K562 (cell line): ENCODE data around the gene ALKBH4. TPM values are rescaled to one million over a fixed set of nuclear protein-coding genes. Genes with fewer than 3 reads are reported as not detected.

Source experiments
- ATAC-seq: fragments of 200-7000 bp; cut with Tn5 transposase; 3 replicates; pipeline ENCODE4 v1.9.1; 2020; ENCODE audit warnings: moderate library complexity
- BruUV-seq: library from RNA; stranded (reverse); fragments of 400-500 nt; replicated peaks from 2 replicates; lab custom pipeline; 2021; lab: Mats Ljungman, UMichigan
- CTCF ChIA-PET: fragments of 300-600 bp; formaldehyde crosslinking; extraction: SDS; loops from one replicate; lab custom pipeline; 2021; ENCODE audit warnings: low intra/inter-chr PET ratio; lab: Yijun Ruan, JAX
- POLR2A ChIA-PET: fragments of 300-600, 350-650 bp; sonication (Branson Sonifier 250); formaldehyde crosslinking; extraction: SDS; loops from one replicate; lab custom pipeline; 2021; ENCODE audit warnings: antibody characterized with exemption, inconsistent platforms; lab: Yijun Ruan, JAX
- DNase-seq, 4 experiments: peaks; one replicate each; pipeline versions ENCODE4 v3.0.0 to v3.0.0-alpha.2; 2011 to 2018; ENCODE audit warnings: low spot score in 3 of 4, mixed read lengths in 3 of 4; ENCODE audit errors: extremely low read depth in 1 of 4
- FAIRE-seq: peaks from 2 replicates; lab custom pipeline; 2011; peaks lifted over from hg19 to GRCh38; lab: Jason Lieb, UNC
- H2AFZ ChIP-seq: 2 replicates; pipeline ENCODE4 v1.6.0; 2011; ENCODE audit warnings: low read depth, low read length, control low read depth, inconsistent platforms
- H3K27ac ChIP-seq: fragments of 200-600 bp; 3 replicates; pipeline ENCODE4 v1.8.0; 2011; ENCODE audit warnings: low read depth, mild to moderate bottlenecking, control low read depth, inconsistent platforms, low read length, moderate library complexity, mixed read lengths; ENCODE audit errors: extremely low read depth
- H3K27me3 ChIP-seq, 2 experiments: fragments of 300-600 bp in 1 of 2; 2 replicates in 1 of 2; 3 replicates in 1 of 2; pipeline versions ENCODE4 v1.6.0 to v1.8.0; 2011; ENCODE audit warnings: inconsistent platforms in 2 of 2, low read length in 2 of 2, mild to moderate bottlenecking in 1 of 2, mixed read lengths in 1 of 2, moderate library complexity in 1 of 2; ENCODE audit not compliant: control insufficient read depth in 2 of 2, insufficient read depth in 2 of 2
- H3K36me3 ChIP-seq: fragments of 300-600 bp; 3 replicates; pipeline ENCODE4 v1.8.0; 2011; ENCODE audit warnings: mild to moderate bottlenecking, low read length, inconsistent platforms; ENCODE audit not compliant: control insufficient read depth, insufficient read depth
- H3K4me1 ChIP-seq, 2 experiments: fragments of 200-600 bp in 1 of 2; replicated peaks in 1 of 2; 2 replicates in 1 of 2; 3 replicates in 1 of 2; pipeline versions ENCODE4 v1.5.1 to v1.8.0; 2011; ENCODE audit warnings: inconsistent platforms in 2 of 2, low read length in 2 of 2, mild to moderate bottlenecking in 1 of 2, mixed read lengths in 1 of 2, moderate library complexity in 1 of 2; ENCODE audit not compliant: control insufficient read depth in 2 of 2, insufficient read depth in 2 of 2
- H3K4me2 ChIP-seq: 2 replicates; pipeline ENCODE4 v1.6.1; 2011; ENCODE audit warnings: low read length, control low read depth, inconsistent platforms, mixed read lengths; ENCODE audit not compliant: insufficient read depth
- H3K4me3 ChIP-seq: fragments of 200-600 bp; sonication (generic), shearing (Covaris generic); 2 replicates; pipeline ENCODE4 v1.5.1; 2016; ENCODE audit warnings: control low read depth, inconsistent platforms
- H3K79me2 ChIP-seq: fragments of 200-600 bp; 3 replicates; pipeline ENCODE4 v1.8.0; 2011; ENCODE audit warnings: low read length, inconsistent platforms; ENCODE audit not compliant: control insufficient read depth, insufficient read depth
- H3K9ac ChIP-seq, 2 experiments: 2 replicates each; pipeline versions ENCODE4 v1.6.0 to v1.6.1; 2011; ENCODE audit warnings: low read depth in 2 of 2, low read length in 2 of 2, control low read depth in 1 of 2, inconsistent platforms in 1 of 2, mild to moderate bottlenecking in 1 of 2, mixed read lengths in 1 of 2; ENCODE audit not compliant: insufficient read depth in 1 of 2
- H3K9me1 ChIP-seq: one replicate; pipeline ENCODE4 v1.6.0; 2011; ENCODE audit warnings: inconsistent platforms, mild to moderate bottlenecking, low read length, moderate library complexity; ENCODE audit not compliant: control insufficient read depth, insufficient read depth
- H3K9me3 ChIP-seq: replicated peaks from 2 replicates; pipeline ENCODE4 v1.5.1; 2011; ENCODE audit warnings: low read depth, low read length, inconsistent platforms; ENCODE audit not compliant: control insufficient read depth, insufficient read depth
- H4K20me1 ChIP-seq: replicated peaks from 2 replicates; pipeline ENCODE4 v1.6.1; 2011; ENCODE audit warnings: low read length, inconsistent platforms, mixed read lengths; ENCODE audit not compliant: control insufficient read depth, insufficient read depth
- FOS ChIP-seq: IDR thresholded peaks from 3 replicates; pipeline ENCODE4 v1.6.1; 2011; ENCODE audit not compliant: insufficient read length; ENCODE audit errors: extremely low read depth
- RFX5 ChIP-seq: IDR thresholded peaks from 2 replicates; pipeline ENCODE4 v1.6.1; 2011; ENCODE audit warnings: low read depth, mild to moderate bottlenecking, improper control_type of control experiment, low read length
- WGBS: fragments of 100-300 bp; shearing (Covaris generic); methylation state at CpG from one replicate; pipeline ENCODE4 v1.1.6; 2016; ENCODE audit warnings: low coverage, mixed read lengths; ENCODE audit not compliant: insufficient coverage; ENCODE audit errors: missing lambda C conversion rate; 5-methylcytosine and 5-hydroxymethylcytosine counted together
- in situ Hi-C: fragments of 300-500 bp; cut with MboI; formaldehyde crosslinking; loops from 4 replicates; pipeline ENCODE4 v1.15.0; 2018; ENCODE audit warnings: inconsistent platforms, mixed read lengths
- intact Hi-C: fragments of 100-400 bp; cut with micrococcal nuclease; formaldehyde crosslinking; loops from 2 replicates; pipeline ENCODE4 v1.14.2; 2022
- polyA plus RNA-seq, 8 experiments: library from polyadenylated mRNA; depleted of rRNA in 4 of 8; stranded (reverse) in 5 of 8; unstranded in 3 of 8; fragments of >200 nt; fragmentation: Nextera tagmentation in 2 of 8; fragmentation: Illumina TruSeq in 1 of 8; extraction: Ambion mirVana in 2 of 8; extraction: Trizol in 1 of 8; gene quantifications; 2 replicates each; pipeline versions ENCODE4 v1.2.1 to v1.2.3, GENCODE V29; 2011 to 2014; ENCODE audit warnings: inconsistent platforms in 1 of 8, missing spikeins in 1 of 8
- total RNA-seq, 7 experiments: library from RNA; depleted of rRNA in 6 of 7; stranded (reverse); fragments of >200 nt in 6 of 7; fragmentation: Illumina TruSeq in 2 of 7; extraction: Trizol in 2 of 7; gene quantifications; 2 replicates each; pipeline versions ENCODE4 v1.2.1 to v1.2.3, GENCODE V29; 2011 to 2021; ENCODE audit warnings: low replicate concordance in 1 of 7
- TF ChIP-seq, protein P1 (sequence below), 2 experiments: fragments of 250-450 bp in 1 of 2; fragments of 450-650 bp in 1 of 2; sonication (Bioruptor Pico) in 1 of 2; IDR thresholded peaks; 2 replicates each; pipeline versions ENCODE4 v1.6.1 to v1.8.0; 2016 to 2021; ENCODE audit warnings: mild to moderate bottlenecking in 2 of 2, moderate library complexity in 2 of 2, missing compliant biosample characterization in 1 of 2, missing genetic modification characterization in 1 of 2
- TF ChIP-seq, protein P2 (sequence below): sonication (generic); formaldehyde crosslinking; IDR thresholded peaks from 2 replicates; pipeline ENCODE4 v1.8.0; 2022; ENCODE audit warnings: missing genetic modification reagents, mild to moderate bottlenecking, moderate library complexity, borderline replicate concordance
- TF ChIP-seq, protein P3 (sequence below): fragments of 250-450 bp; sonication (Bioruptor Pico); IDR thresholded peaks from 2 replicates; pipeline ENCODE4 v1.5.1; 2021; ENCODE audit warnings: mild to moderate bottlenecking
- TF ChIP-seq, protein P4 (sequence below): sonication (generic); formaldehyde crosslinking; IDR thresholded peaks from 2 replicates; pipeline ENCODE4 v1.8.0; 2022; ENCODE audit warnings: mild to moderate bottlenecking, missing genetic modification reagents

The ALKBH4 gene
- total and polyA plus RNA-seq, 9 of the 15 experiments (the other 6 are each of a cell fraction or from before 2014, with no cell fraction given) = 4.6 to 21.4 (median 11.8) TPM

DNA sequence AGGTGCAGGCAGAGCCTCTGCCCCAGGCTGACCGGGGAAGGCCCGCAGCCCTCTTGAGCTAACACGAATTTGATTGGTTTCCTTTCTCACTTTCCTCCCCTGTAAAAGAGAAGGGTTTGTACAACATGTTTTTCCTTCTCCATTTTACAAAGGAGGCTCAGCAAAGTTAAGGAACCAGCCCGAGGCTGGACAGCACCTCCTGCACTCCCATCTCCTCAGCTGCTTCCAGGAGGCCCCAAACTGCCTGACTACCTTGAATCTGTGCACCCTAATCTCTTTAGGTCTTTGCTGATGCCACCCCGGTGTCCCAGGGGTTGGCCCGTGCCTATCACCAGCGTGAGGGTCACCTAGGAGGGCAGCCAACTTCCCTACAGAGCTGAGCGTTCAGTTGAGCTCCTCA, 4.2 kb downstream of the ALKBH4 start:
- peaks cover 4 to 42% of the 10 kb centered on the region in 2 experiments; a peak in 3 of 5 replicates for H3K4me1 ChIP-seq
- H3K9me1 ChIP-seq = peaks cover 3% of the 10 kb centered on the region
- in situ Hi-C loops = loop anchor here (25.0 kb wide), 2 partner anchors 102 to 202 kb away; partner anchors contain the start of genes POLR2J2, POLR2J3, SPDYE2 and SPDYE2B
- TF ChIP-seq, protein P1, sequence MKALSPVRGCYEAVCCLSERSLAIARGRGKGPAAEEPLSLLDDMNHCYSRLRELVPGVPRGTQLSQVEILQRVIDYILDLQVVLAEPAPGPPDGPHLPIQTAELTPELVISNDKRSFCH (CRISPR knock-in tag; IDR thresholded peaks at IDR 0.05) = no peak
- TF ChIP-seq, protein P1 (tag; IDR thresholded peaks at IDR 0.05) = no peak
- TF ChIP-seq, protein P2, sequence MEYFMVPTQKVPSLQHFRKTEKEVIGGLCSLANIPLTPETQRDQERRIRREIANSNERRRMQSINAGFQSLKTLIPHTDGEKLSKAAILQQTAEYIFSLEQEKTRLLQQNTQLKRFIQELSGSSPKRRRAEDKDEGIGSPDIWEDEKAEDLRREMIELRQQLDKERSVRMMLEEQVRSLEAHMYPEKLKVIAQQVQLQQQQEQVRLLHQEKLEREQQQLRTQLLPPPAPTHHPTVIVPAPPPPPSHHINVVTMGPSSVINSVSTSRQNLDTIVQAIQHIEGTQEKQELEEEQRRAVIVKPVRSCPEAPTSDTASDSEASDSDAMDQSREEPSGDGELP (CRISPR knock-in tag) = no peak
- TF ChIP-seq, protein P3, sequence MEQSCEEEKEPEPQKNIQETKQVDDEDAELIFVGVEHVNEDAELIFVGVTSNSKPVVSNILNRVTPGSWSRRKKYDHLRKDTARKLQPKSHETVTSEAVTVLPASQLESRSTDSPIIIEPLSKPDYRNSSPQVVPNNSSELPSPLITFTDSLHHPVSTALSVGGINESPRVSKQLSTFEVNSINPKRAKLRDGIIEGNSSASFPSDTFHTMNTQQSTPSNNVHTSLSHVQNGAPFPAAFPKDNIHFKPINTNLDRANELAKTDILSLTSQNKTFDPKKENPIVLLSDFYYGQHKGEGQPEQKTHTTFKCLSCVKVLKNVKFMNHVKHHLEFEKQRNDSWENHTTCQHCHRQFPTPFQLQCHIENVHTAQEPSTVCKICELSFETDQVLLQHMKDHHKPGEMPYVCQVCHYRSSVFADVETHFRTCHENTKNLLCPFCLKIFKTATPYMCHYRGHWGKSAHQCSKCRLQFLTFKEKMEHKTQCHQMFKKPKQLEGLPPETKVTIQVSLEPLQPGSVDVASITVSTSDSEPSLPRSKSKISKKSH (CRISPR knock-in tag) = no peak
- TF ChIP-seq, protein P4, sequence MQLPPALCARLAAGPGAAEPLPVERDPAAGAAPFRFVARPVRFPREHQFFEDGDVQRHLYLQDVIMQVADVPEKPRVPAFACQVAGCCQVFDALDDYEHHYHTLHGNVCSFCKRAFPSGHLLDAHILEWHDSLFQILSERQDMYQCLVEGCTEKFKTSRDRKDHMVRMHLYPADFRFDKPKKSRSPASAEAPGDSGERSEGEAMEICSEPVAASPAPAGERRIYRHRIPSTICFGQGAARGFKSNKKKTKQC (CRISPR knock-in tag) = no peak
- TF ChIP-seq RFX5 (no peak), FOS (no peak)
- TF ChIP-seq, all 486 proteins: peak for 0
- 0 out of 4 replicates have a peak overlapping the region, but pooled peaks of 1 of the 2 experiments have one; percentile 8 for H3K9ac ChIP-seq
- H3K4me2 ChIP-seq = no peak overlapping the region
- intact Hi-C loops = no loop called here
- H3K9me3 ChIP-seq = no peaks in the 10 kb centered on the region
- H2AFZ ChIP-seq = no peak overlapping the region
- H3K36me3 ChIP-seq = peaks cover 43% of the 10 kb centered on the region; the same call in 2 of the 3 replicates
- CTCF ChIA-PET = no interaction called here
- H3K79me2 ChIP-seq = peaks cover 39% of the 10 kb centered on the region
- DNase-seq = no peak
- 76% methylated on average over 8 of the region's 8 CpGs for WGBS
- POLR2A ChIA-PET = interaction anchor here (0.7 to 0.8 kb wide), 2 partner anchors 9 to 21 kb away, joined by 3 to 4 read pairs; no protein-coding TSS in a partner anchor
- no peaks in the 10 kb centered on the region for H4K20me1 ChIP-seq
- no peaks in the 10 kb centered on the region for H3K27me3 ChIP-seq
- BruUV-seq = no TSS peak
- FAIRE-seq = peak; percentile 58
- H3K4me3 ChIP-seq = no peak overlapping the region
- no peak overlapping the region for H3K27ac ChIP-seq
- no peak for ATAC-seq
